ENCODE measurements around the gene FABP3.

DNA sequence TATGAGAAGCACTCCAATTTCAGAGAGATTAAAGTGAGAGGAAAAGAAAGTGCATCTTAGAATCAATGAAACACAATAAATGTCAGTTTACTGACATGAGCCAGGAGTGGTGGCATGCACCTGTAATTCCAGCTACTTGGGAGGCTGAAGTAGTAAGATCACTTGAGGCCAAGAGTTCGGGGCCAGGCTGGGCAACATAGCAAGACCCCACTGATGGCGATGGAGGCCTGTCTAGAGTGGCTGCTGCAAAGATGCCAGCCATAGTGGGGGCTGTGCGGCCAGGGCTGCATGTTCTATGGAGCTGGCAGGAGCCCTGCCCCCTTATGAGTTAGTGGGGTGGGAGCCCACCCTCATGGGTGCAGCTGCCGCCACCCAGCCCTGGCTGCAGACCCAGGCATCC is 48.8 kb downstream of the FABP3 start:
- TF ChIP-seq, protein P1, sequence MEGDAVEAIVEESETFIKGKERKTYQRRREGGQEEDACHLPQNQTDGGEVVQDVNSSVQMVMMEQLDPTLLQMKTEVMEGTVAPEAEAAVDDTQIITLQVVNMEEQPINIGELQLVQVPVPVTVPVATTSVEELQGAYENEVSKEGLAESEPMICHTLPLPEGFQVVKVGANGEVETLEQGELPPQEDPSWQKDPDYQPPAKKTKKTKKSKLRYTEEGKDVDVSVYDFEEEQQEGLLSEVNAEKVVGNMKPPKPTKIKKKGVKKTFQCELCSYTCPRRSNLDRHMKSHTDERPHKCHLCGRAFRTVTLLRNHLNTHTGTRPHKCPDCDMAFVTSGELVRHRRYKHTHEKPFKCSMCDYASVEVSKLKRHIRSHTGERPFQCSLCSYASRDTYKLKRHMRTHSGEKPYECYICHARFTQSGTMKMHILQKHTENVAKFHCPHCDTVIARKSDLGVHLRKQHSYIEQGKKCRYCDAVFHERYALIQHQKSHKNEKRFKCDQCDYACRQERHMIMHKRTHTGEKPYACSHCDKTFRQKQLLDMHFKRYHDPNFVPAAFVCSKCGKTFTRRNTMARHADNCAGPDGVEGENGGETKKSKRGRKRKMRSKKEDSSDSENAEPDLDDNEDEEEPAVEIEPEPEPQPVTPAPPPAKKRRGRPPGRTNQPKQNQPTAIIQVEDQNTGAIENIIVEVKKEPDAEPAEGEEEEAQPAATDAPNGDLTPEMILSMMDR (conservative IDR thresholded peaks at IDR 0.05 in 1 of 2, IDR thresholded peaks at IDR 0.05 in 1 of 2; ENCODE audit: low read depth in 1 of 2, low read length in 2 of 2), result no peak
- no peak for TF ChIP-seq EZH2 (IDR thresholded peaks at IDR 0.05; ENCODE audit: low read length, missing control alignments)

All from fibroblast of lung (primary cell).